NAMALWA (cell line): Measurements from ENCODE around the gene MACROD2.

Source experiments
- DNase-seq: peaks from one replicate; pipeline ENCODE4 v3.0.0-alpha.2; 2015; ENCODE audit warnings: low spot score

MACROD2 gene

GRCh38 chr20:15756754-15757115 is 1761.4 kb downstream of the MACROD2 start:
- no peak for DNase-seq

GRCh38 chr20:15759594-15759993 is 1764.3 kb downstream of the MACROD2 start:
- DNase-seq, result no peak

GRCh38 chr20:15760001-15760621 is 1764.8 kb downstream of the MACROD2 start:
- no peak for DNase-seq

- no peak for DNase-seq
Measured at GRCh38 chr20:15763366-15763765, 1768.0 kb downstream of the MACROD2 start.

GRCh38 chr20:15767586-15767985 is 1772.3 kb downstream of the MACROD2 start:
- no peak for DNase-seq

GRCh38 chr20:15767999-15768741 is 1772.9 kb downstream of the MACROD2 start:
- DNase-seq, result no peak

GRCh38 chr20:15772826-15773225 is 1777.5 kb downstream of the MACROD2 start:
- DNase-seq, result no peak

- peak; percentile 5 for DNase-seq
Measured at GRCh38 chr20:15774926-15775325, 1779.6 kb downstream of the MACROD2 start.

- no peak for DNase-seq
Measured at GRCh38 chr20:15776770-15777466, 1781.6 kb downstream of the MACROD2 start.

- no peak for DNase-seq
Measured at GRCh38 chr20:15784020-15784419, 1788.7 kb downstream of the MACROD2 start.

GRCh38 chr20:15789079-15789478 is 1793.8 kb downstream of the MACROD2 start:
- DNase-seq, result no peak

- no peak for DNase-seq
Measured at GRCh38 chr20:15792855-15793254, 1797.5 kb downstream of the MACROD2 start.

- no peak for DNase-seq
Measured at GRCh38 chr20:15794409-15794808, 1799.1 kb downstream of the MACROD2 start.

GRCh38 chr20:15795305-15796019 is 1800.1 kb downstream of the MACROD2 start:
- DNase-seq, result no peak

GRCh38 chr20:15799871-15800270 is 1804.6 kb downstream of the MACROD2 start:
- no peak for DNase-seq

- no peak for DNase-seq
Measured at GRCh38 chr20:15802020-15802419, 1806.7 kb downstream of the MACROD2 start.

- DNase-seq, result no peak
Measured at GRCh38 chr20:15805154-15805553, 1809.8 kb downstream of the MACROD2 start.

- DNase-seq, result no peak
Measured at GRCh38 chr20:15806105-15806504, 1810.8 kb downstream of the MACROD2 start.

- DNase-seq, result no peak
Measured at GRCh38 chr20:15807271-15807670, 1812.0 kb downstream of the MACROD2 start.

GRCh38 chr20:15807771-15808170 is 1812.5 kb downstream of the MACROD2 start:
- peak; percentile 9 for DNase-seq

- no peak for DNase-seq
Measured at GRCh38 chr20:15811951-15812350, 1816.6 kb downstream of the MACROD2 start.

- DNase-seq, result no peak
Measured at GRCh38 chr20:15812696-15813095, 1817.4 kb downstream of the MACROD2 start.

GRCh38 chr20:15814360-15814759 is 1819.0 kb downstream of the MACROD2 start:
- DNase-seq, result no peak
